Peyer's patch (tissue), 4 donors: ENCODE data around the gene UPK3A. TPM values are rescaled to one million over a fixed set of nuclear protein-coding genes. Genes with fewer than 3 reads are reported as not detected.
"Not testable (repeated sequence)": the region's sequence is repeated elsewhere in the genome, so short reads cannot be mapped to it uniquely, and the experiment has no call there.

Source experiments
- DNase-seq, 3 donors: peaks; one replicate each; pipeline ENCODE4 v3.0.0-alpha.2; 2017 to 2019
- H3K27ac ChIP-seq, 4 donors: fragments of 200-600 bp; sonication (generic); one replicate each; pipeline ENCODE4 v1.5.1; 2016 to 2019
- H3K27me3 ChIP-seq, 2 donors: fragments of 200-600 bp; sonication (generic); one replicate each; pipeline ENCODE4 v1.5.1; 2019
- H3K36me3 ChIP-seq, 3 donors: fragments of 200-600 bp; sonication (generic); one replicate each; pipeline ENCODE4 v1.5.1; 2016 to 2019
- H3K4me1 ChIP-seq, 4 donors: fragments of 200-600 bp; sonication (generic); one replicate each; pipeline ENCODE4 v1.5.1; 2016 to 2019
- H3K4me3 ChIP-seq, 4 donors: fragments of 200-600 bp; sonication (generic); 1 replicate in 3 of 4; 2 replicates in 1 of 4; pipeline ENCODE4 v1.5.1; 2016 to 2019; ENCODE audit warnings: mild to moderate bottlenecking in 1 of 4
- H3K9me3 ChIP-seq, 4 donors: fragments of 200-600 bp; sonication (generic); one replicate each; pipeline ENCODE4 v1.5.1; 2016 to 2019; ENCODE audit warnings: mild to moderate bottlenecking in 1 of 4
- POLR2A ChIP-seq, 2 donors: fragments of 450-650 bp; IDR thresholded peaks; one replicate each; pipeline ENCODE4 v1.5.1; 2017; ENCODE audit warnings: antibody characterized with exemption in 2 of 2, mild to moderate bottlenecking in 2 of 2, moderate library complexity in 2 of 2
- total RNA-seq, 4 donors: library from RNA; depleted of rRNA; stranded (reverse); fragments of >200 nt; gene quantifications; one replicate each; pipeline ENCODE4 v1.1.0, GENCODE V29; 2016
- TF ChIP-seq, protein P1 (sequence below), 6 experiments: fragments of 450-650 bp in 4 of 6; fragments of 200-600 bp in 2 of 6; sonication (generic) in 1 of 6; IDR thresholded peaks; one replicate each; pipeline ENCODE4 v1.5.1; 2017 to 2019; ENCODE audit warnings: antibody characterized with exemption in 6 of 6, mild to moderate bottlenecking in 3 of 6, moderate library complexity in 1 of 6

Gene UPK3A
- total RNA-seq, 4 donors from 2014 or later = 4.0 TPM; not detected in 3

DNA sequence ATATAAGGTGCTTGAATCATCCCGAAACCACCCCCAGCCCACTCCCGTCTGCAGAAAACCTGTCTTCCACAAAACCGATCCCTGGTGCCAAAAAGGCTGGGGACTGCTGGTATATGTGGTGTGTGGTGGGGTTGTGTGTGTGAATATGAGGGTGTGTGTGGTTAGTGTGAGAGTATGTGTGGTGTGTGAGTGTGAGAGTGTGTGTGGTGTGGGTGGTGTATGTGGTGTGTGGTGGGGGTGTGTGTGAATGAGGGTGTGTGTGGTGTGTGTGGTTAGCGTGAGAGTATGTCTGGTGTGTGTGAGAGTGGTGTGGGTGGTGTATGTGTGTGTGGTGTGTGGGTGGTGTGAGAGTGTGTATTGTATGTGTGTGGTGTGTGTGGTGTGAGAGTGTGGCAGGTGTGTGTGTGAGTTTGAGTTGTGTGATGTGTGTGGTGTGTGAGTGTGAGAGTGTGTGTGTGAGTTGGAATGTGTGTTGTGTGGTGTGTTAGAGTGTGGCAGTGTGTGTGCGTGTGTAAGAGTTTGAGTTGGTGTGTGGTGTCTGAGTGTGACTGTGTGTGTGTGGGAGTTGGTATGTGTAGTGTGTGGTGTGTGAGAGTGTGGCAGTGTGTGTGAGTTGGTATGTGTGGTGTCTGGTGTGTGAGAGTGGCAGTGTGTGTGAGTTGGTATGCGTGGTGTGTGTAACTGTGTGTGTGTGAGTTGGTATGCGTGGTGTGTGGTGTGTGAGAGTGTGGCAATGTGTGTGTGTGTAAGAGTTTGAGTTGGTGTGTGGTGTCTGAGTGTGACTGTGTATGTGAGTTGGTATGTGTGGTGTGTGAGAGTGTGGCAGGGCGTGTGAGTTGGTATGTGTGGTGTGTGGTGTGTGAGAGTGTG lies 6.5 kb downstream of the UPK3A start:
- TF ChIP-seq POLR2A (IDR thresholded peaks at IDR 0.05) = no peak
- TF ChIP-seq, protein P1, sequence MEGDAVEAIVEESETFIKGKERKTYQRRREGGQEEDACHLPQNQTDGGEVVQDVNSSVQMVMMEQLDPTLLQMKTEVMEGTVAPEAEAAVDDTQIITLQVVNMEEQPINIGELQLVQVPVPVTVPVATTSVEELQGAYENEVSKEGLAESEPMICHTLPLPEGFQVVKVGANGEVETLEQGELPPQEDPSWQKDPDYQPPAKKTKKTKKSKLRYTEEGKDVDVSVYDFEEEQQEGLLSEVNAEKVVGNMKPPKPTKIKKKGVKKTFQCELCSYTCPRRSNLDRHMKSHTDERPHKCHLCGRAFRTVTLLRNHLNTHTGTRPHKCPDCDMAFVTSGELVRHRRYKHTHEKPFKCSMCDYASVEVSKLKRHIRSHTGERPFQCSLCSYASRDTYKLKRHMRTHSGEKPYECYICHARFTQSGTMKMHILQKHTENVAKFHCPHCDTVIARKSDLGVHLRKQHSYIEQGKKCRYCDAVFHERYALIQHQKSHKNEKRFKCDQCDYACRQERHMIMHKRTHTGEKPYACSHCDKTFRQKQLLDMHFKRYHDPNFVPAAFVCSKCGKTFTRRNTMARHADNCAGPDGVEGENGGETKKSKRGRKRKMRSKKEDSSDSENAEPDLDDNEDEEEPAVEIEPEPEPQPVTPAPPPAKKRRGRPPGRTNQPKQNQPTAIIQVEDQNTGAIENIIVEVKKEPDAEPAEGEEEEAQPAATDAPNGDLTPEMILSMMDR (IDR thresholded peaks at IDR 0.05) = no peak
- no peak overlapping the region for H3K27ac ChIP-seq
- DNase-seq = no peak
- H3K36me3 ChIP-seq = no peaks in the 10 kb centered on the region
- no peaks in the 10 kb centered on the region for H3K9me3 ChIP-seq
- H3K4me1 ChIP-seq = peaks cover 0 to 15% (median under 1%) of the 10 kb centered on the region in 4 donors
- no peak overlapping the region for H3K4me3 ChIP-seq
- H3K27me3 ChIP-seq = no peaks in the 10 kb centered on the region

DNA sequence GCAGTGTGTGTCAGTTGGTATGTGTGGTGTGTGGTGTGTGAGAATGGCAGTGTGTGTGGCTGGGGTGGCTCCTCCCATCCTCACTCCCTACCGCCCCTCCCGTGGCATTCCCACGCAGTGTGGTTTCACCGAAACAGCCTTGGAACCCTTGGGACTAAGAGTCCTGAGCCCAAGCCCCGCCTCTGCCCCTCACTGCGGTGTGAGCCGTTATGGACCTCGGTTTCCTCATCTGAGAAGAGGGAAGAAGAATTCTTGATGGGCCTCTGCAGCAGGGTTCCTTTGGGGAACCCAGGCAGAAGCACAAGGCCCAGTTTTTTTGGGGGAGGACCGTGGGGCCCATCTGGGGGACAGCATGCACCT lies 7.2 kb downstream of the UPK3A start:
- H3K9me3 ChIP-seq = no peaks in the 10 kb centered on the region
- H3K36me3 ChIP-seq = no peaks in the 10 kb centered on the region
- TF ChIP-seq, protein P1 (IDR thresholded peaks at IDR 0.05) = no peak
- TF ChIP-seq POLR2A (IDR thresholded peaks at IDR 0.05) = no peak
- H3K27me3 ChIP-seq = no peaks in the 10 kb centered on the region
- peaks cover 0 to 15% (median 1%) of the 10 kb centered on the region in 4 donors for H3K4me1 ChIP-seq
- H3K4me3 ChIP-seq = no peak overlapping the region
- no peak for DNase-seq
- H3K27ac ChIP-seq = no peak overlapping the region

DNA sequence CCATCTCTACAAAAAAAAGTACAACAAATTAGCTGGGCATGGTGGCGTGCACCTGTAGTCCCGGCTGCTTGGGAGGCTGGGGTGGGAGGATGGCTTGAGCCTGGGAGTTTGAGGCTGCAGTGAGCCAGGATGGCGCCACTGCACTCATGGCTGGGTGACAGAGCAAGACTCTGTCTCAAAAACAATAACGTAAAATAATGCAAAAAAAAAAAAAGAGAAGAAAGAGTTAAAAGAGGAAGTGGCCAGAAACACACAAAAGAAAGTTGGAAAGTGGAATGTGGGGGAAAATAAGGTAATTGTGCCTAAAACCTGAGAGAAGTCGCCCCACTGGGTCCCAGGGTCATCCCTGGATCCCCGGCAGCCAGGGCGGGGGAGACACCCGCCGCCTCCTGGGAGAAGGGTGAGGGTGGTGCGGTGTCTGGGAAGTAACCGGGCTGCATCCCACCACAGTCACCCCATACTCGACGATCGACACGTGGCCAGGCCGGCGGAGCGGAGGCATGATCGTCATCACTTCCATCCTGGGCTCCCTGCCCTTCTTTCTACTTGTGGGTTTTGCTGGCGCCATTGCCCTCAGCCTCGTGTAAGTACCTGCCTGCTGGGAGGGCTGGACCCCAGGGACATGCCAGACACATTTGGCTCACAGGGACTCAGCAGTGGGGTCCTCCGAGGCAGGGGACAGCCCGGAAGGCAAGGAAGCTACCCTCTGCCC lies 8.1 kb downstream of the UPK3A start:
- Histone ChIP-seq H3K4me1 (peaks cover 0 to 15% (median 1%) of the 10 kb centered on the region in 4 donors), H3K9me3 (no peaks in the 10 kb centered on the region), H3K27ac (no peak overlapping the region), H3K36me3 (no peaks in the 10 kb centered on the region), H3K4me3 (no peak overlapping the region), H3K27me3 (no peaks in the 10 kb centered on the region)
- TF ChIP-seq, protein P1 (IDR thresholded peaks at IDR 0.05) = no peak
- no peak for TF ChIP-seq POLR2A (IDR thresholded peaks at IDR 0.05)
- no peak for DNase-seq

DNA sequence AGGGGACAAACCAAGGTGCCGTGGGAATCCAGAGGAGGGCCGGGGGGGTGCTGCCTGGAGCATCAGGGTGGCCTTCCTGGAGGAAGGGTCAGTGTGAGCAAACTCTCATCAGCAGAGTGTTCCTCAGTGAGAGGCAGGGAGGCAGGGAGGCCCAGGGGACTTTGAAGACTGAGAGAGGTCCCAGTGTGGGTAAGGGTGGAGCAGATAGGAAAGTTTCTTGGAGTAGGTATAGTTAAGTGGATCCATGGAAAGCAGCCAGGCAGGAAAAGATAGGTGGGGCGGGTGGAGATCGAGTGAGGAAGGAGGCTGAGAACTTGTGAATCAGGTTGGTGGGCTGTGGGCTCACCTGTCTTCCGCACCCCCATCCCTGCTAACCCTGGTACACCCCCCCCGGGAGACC lies 9.3 kb downstream of the UPK3A start:
- Histone ChIP-seq H3K4me1 (peaks cover 0 to 15% (median 1%) of the 10 kb centered on the region in 4 donors), H3K4me3 (no peak overlapping the region), H3K9me3 (no peaks in the 10 kb centered on the region), H3K36me3 (no peaks in the 10 kb centered on the region), H3K27me3 (no peaks in the 10 kb centered on the region), H3K27ac (no peak overlapping the region)
- TF ChIP-seq POLR2A (IDR thresholded peaks at IDR 0.05) = no peak
- TF ChIP-seq, protein P1 (IDR thresholded peaks at IDR 0.05) = no peak
- DNase-seq = no peak

DNA sequence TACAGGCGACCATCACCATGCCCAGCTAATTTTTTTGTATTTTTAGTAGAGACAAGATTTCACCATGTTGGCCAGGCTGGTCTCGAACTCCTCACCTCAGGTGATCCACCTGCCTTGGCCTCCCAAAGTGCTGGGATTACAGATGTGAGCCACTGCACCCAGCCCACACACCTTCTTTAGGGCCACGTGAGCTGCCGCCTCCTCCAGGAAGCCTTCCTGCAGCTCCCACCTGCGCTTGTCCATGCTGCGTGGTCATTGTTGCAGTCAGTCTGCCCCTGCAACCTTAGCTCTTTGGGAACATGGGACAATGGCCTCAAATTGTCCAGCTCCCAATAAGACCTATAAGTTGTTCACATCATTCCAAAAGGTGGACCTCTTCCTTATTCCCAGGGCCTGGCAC lies 10.3 kb downstream of the UPK3A start:
- not testable (repeated sequence) for H3K4me3 ChIP-seq, H3K27me3 ChIP-seq, DNase-seq, H3K4me1 ChIP-seq, H3K36me3 ChIP-seq, H3K27ac ChIP-seq, H3K9me3 ChIP-seq

DNA sequence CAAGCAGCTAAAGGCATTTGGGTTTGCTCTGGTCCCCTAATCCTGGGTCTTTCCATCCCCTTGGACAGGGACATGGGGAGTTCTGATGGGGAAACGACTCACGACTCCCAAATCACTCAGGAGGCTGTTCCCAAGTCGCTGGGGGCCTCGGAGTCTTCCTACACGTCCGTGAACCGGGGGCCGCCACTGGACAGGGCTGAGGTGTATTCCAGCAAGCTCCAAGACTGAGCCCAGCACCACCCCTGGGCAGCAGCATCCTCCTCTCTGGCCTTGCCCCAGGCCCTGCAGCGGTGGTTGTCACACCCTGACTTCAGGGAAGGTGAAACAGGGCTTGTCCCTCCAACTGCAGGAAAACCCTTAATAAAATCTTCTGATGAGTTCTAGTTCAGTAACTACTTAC lies 10.7 kb downstream of the UPK3A start:
- TF ChIP-seq, protein P1 (IDR thresholded peaks at IDR 0.05) = no peak
- no peak for TF ChIP-seq POLR2A (IDR thresholded peaks at IDR 0.05)
- Histone ChIP-seq H3K36me3 (no peaks in the 10 kb centered on the region), H3K27me3 (no peaks in the 10 kb centered on the region), H3K27ac (no peak overlapping the region), H3K9me3 (no peaks in the 10 kb centered on the region), H3K4me3 (no peak overlapping the region), H3K4me1 (peaks cover 0 to 5% (median 1%) of the 10 kb centered on the region in 4 donors)
- no peak for DNase-seq
